ENCODE data around the gene NINJ2.

The NINJ2 gene

DNA sequence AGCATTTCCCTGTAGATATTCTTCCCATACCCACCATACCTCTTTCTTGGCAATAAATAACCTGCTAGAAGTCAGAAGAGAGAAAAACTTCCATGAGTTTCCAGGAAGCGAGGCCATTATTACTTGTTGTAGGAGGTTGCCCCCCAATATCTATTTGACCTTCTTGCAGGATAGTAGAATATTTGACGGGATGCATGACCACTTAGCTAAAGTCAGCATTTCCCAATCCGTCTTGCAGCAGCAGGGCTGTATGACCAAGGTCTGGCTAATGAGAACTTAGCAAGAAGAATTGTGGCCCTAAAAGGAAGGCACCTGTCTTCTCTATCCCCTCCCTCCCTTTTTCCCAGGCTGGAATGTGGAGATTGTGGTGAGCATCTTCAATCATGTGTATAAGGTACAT, 51.5 kb downstream of the NINJ2 start:
- no peak for DNase-seq

DNA sequence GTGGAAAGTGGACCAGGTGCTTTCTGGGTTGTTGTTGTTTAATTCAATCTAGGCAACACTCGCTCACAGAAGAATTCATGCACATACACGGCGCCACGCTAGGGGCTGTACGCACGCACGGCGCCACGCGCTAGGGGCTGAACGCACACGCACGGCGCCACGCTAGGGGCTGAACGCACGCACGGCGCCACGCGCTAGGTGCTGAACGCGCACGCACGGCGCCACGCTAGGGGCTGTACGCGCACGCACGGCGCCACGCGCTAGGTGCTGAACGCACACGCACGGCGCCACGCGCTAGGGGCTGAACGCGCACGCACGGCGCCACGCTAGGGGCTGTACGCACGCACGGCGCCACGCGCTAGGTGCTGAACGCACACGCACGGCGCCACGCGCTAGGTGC, 54.3 kb downstream of the NINJ2 start:
- DNase-seq = no peak

DNA sequence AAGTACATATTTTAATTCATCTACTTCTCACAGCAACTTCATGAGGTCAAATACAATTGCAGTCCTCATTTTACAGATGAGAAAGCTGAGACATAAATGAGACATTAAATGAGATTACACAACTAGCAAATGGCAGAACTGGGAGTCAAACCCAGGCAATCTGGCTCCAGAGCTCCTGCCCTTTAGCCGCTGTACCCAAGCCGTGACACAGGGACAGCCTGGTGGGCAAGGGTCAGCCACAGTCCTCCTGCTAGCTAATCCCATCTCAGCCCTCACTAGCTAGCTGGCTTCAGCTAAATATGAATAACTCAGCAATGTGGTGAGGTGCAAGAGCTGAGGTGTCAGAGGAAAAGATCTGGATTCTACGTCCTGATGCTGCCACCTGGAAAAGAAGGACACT, 54.8 kb downstream of the NINJ2 start:
- no peak for DNase-seq

DNA sequence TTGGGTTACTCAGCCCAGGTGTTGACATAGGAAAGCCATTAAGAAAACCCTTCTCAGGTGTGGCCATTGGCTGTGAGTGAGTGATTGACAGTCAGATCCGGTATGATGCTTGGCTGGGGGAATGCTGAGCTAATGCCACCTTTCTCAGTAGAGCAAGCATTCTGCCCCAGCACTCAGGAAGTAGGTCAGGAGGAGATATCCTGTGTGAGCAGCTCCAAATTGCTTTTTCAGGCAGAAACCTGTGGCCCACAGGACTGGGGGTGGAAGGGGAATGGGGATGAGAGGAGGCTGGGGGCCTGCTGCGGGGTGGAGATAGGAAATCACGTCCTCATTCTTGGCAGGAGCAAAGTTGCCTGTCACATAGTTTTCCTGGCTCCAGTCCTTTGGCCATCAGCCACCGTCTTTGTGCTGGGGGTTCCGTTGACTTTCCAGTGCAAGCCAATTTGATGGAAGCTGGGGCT, 55.7 kb downstream of the NINJ2 start:
- peak; percentile 35 for DNase-seq

DNA sequence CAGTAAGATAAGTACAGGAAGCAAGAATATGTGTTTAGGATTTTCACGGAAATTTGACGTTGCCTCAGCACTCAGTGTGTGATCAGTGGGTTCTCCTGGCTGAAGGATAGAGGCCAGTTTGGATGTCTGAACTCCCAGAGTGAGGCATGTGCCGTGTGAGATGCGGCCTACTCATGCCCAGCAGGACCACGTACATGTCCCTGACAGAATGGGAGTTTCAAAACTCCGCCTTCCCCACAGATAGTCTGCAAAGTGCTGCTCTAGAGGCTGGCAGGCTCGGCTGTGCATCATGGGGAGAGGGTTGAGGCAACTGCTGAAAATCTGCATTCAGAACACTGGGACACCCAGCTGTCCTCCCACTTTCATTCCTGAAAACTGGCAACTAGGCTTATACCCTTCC, 58.3 kb downstream of the NINJ2 start:
- DNase-seq = no peak

DNA sequence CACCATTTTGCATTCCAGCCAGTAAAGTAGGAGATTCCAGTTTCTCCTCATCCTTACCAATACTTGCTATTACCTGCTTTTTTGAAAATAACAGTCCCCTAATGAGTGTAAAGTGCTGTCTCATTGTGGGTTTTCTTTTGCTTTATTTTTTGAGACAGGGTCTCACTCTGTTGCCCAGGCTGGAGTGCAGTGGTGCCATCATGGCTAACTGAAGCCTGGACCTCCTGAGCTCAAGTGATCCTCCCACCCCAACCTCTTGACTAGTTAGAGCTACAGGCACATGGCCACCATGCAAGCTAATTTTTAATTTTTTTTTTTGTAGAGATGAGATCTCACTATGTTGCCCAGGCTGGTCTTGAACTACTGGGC, 60.6 kb downstream of the NINJ2 start:
- DNase-seq = no peak

DNA sequence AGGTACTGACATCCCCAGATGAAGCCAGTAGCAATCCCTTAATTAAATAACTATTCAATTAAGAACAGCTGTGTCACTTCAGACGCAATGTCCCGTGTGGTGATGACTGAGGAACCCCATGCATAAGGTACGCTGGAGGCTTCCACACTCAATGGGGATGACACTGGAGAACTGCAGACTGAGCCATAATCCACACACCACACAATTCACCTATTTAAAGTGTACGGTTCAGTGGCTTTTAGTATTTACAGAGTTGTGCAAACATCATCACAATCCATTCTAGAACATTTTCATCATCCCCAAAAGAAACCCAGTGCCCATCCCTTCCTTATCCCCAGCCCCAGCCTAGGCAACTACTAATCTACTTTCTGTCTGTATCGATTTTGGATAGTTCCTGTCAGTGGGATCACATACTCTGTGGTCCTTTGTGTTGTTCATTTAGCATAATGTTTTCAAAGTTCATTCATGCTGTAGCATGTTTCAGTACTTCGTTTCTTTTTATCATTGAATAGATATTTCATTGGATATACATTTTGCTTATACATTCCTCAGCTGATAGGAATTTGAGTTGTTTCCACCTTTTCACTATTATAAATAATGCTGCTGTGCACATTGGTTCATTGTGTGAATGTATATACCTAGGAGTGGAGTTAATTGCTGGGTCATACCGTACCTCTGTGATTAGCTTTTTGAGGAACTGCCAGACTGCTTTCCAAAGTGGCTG, 61.1 kb downstream of the NINJ2 start:
- no peak for DNase-seq

DNA sequence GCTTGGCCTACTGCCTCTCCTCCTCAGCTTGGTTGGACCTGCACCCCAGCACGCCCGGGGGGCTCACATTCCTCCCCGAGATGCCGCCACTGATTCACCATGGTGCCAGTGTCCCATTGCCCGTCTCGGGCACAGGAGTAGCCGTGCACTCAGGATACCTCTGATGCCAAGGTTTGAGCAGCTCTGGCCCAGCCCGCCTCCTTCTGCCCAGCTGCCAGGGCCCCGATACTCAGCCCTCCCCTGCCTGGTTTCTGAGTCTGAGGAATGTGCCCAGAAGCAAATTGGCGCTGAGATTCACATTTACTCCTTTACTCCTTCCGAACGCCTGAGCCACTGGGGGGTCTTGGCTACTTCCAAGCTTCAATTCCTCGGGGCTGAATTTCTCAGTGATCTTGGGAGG, 63.5 kb downstream of the NINJ2 start:
- no peak for DNase-seq

DNA sequence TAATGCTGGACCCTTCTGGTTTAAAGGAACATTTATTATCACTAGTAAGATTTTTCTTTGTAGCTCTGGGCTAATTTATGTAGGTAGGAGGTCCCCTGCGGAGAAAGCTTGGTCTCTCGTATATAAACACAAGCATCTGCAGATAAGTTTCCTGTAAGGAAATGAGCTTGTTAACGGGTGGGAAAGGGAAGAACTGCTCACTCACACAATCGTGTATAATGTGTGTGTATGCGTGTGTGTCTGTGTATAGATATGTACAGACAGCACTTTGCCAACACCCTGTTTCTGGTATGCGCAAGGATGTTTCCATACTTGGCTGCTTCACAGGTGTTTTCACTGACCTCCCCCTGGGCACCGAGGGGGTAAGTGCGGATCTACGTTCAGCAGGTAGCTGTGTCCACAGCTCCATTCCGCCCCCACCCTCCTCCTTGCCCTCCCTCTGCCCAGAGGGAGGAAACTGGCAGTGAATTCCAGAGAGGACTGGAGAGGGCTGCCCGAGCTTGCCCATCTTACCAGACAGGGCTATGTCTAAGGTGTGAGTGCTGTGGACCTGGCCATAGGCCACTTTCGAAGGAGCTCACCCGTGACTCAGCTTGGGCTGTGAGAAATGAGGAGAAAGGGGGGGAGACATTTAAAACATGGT, 65.2 kb downstream of the NINJ2 start:
- no peak for DNase-seq

DNA sequence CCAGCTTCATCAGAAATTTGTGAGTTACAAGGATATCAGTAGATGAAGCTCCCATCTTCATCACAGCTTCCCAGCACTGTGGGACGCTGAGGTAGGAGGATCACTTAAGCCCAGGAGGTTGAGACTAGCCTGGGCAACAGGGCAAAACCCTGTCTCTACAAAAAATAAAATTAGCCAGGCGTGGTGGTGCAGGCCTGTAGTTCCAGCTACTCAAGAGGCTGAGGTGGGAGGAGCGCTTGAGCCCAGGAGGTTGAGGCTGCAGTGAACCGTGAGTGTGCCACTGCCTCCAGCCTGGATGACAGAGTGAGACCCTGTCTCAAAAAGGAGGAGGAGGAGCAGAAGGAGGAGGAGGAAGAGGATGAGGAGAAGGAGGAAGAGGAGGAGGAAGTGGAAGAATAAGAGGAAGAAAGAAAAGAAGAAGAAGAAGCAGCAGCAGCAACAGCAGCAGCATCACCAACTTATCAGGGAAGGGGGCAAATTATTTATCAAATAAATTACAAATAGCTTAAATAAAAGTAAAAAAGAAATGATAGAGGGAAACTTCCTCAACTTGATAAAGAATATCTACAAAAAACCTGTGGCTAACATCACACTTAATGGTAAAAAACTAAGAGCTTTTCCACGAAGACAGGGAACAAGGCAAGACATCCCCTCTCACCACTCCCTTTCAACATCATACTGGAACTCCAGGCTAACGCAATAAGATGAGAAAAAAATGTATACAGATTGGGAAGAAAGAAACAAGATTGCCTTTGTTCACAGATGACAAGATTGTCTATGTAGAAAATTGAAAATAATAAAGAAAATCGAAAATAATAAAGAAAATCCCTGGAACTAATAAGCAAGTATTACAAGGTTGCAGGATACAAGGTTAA, 69.6 kb downstream of the NINJ2 start:
- no peak for DNase-seq

DNA sequence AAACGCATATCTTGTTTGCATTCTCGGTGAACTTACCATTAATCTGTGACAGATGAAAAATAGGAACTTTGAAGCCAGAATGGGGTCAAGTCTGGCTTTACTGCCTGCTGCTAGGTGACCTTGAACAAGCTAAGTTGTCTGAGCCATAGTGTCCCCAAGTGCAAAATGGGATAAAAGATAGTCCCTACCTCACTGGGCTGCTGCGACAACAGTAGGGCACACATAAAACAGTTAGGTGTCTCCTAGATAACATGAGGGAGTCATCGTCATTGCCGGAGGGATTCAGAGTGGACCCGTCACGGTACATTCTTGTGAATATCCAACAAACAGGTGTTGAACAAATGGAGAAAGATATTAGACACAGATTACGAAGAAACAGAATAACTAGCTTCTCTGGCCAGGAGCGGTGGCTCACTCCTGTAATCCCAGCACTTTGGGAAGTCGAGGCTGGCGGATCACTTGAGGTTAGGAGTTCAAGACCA, 71.2 kb downstream of the NINJ2 start:
- DNase-seq = no peak

DNA sequence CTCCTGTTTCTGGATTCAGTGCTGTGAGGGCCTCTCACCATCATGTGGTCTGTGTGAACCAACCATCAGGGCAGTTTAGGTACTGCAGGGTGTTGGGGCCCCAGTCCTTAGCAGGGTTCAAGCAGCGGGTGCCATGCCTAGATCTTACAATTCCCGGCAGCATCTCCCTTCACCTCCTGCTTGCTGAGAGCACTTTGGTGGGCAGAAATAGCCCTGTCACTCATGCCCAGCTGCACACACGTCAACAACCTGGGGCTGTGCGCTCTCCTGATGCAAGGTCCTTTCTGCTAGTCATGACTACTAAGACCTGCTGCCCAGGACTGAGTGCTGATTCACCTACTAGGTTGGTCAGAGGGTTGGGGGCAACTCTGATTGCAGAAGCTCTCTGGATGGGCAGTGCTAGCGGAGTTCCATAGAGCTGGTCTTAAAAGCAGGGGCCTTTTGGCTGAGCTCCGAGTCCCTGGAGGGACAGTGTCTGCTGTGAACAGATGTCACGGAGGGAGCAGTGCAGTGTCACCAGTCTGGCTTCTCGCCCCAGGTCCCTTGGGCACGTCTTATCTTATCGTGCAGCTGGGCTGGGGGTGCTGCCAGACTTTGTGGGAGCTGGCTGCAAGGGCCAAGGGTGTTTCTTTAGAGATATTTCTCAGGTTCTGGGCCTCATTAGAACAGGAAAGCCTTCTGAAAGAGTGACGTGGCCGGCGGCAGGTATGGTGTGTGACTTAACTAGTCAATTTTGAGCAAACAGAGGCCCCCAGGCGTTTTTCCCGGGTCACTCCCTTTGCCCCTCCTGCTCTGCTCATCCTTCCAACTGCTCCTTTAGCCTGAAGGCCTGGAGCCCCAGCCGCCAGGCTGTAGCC, 71.8 kb downstream of the NINJ2 start:
- DNase-seq = no peak

DNA sequence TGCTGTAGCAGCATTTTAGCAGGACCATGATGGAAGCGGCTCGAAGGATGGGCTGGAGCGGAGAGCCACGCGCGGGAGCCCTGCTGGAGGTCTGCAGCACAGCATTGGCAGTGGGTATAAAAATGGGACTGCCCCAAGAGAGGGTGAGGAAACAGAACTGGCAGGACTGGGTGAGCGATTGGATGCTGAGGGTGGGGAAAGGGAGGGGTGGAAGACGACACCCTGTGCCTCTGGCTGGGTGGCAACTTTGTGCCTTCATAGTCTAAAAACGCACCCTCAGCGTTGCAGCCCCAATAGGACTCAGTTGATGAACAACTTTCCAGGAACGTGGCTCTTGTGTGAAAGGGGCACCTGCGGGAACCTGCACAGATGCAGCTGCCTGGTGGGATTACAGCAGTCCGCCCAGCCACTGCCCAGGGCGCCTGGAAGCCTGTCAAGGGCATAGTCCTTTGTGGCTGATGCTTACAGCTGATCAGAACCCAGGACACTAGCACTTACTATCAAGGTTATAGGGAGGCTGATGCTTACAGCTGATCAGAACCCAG, 73.0 kb downstream of the NINJ2 start:
- DNase-seq = no peak

DNA sequence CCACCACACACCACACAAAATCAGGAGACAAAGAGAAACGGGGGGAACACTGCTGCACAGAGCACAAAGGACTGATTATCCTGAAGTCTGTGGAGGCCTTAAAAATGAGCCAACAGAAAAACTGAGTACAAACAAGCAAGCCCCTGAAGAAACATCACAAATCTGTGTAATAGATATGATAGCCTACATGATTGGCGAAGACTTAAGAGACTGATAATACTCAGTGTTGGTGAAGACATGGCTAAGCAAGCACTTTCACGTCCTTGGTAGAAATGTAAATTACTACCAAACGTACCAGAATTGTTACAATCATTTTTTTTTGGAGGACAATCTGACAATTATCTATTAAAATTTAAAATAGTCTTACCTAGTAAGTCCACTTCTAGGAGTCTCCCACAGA, 74.6 kb downstream of the NINJ2 start:
- DNase-seq = no peak

DNA sequence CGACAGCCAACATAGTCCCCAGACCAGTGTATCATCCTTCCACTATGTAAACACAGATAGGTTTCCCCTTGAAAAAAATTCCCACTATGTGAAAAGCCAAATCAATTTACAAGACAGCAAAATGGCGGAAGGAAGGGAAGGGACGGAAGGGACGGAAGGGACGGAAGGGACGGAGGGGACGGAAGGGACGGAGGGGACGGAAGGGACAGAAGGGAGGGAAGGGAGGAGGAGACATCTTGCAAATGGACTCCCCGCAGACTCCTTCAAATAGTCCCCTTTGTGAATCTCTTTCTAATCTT, 75.3 kb downstream of the NINJ2 start:
- DNase-seq = no peak

DNA sequence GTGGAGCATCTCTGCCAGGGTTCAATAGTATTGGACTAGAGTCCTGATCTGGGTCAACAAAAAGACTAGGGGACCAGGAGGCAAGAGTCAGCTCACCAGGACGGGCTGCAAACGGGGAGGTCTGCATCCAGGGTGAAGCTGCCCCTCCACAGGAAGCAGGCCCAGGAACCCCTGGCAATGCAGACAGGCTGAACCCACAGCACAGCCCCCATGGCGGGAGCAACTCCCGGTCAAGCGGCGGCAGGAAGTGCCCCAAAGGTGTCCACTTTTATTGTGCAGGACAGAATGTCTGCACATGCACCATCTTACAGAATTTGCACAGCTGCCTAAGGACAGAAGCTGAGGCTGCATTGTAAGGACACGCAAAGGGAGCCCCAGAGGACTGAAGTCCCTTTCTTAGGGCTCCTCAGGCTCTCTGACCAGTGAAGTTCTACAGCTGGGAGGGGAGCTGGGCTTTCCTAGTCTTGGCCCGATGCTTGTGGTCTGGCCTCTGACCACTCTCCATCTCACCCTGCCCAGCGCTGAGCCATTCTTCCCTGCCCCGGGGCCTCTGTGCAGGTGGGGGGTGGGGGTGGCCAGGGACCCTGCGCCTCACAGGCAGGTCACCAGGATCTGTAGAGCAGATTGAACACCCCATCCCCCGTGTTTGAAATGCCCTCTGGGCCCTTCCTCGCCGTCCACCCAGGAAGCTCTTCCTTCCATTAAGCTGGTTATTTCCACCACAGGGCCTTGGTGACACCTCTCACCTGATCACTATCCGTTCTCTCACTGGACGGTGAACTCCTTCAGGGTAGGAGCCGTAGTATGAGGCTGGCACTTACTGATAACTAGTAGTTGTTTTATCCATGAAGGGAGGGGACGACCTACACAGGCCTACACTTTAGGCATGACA, 75.9 kb downstream of the NINJ2 start:
- no peak for DNase-seq

DNA sequence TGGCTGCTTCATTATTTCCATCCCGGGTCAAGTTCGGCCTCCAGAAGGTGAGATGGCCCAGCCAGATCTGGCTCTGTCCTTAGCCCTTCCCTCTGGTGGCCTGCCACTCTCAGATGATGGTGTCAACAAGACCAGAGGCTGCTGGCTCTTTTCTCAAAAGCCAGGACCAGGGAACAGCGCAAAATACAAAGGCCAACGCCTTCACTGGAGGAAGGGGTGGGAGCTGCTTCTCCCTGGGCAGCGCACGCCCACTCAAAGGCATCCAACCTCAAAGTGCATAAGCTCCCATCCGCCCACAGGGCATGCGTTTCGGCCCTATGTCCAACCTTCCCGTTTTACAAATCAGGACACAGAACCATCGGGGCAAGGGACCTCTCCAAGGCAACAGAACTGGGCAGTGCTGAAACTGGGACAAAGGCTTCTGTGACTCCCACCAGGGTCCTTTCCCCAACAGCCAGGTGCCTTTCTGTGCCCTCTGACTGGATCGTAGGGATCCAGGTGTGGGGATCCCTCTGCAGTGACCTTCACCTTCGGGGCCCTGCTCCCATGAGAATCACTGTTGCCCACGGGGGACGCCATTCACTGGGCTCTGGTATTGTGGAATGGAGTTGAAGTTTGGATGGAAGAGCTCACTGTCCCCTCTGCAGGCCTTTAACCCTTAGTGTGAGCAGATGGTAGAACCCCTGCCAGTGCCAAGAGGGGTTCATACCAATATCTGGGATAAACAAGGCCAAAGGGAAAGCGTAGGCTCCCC, 76.8 kb downstream of the NINJ2 start:
- no peak for DNase-seq

DNA sequence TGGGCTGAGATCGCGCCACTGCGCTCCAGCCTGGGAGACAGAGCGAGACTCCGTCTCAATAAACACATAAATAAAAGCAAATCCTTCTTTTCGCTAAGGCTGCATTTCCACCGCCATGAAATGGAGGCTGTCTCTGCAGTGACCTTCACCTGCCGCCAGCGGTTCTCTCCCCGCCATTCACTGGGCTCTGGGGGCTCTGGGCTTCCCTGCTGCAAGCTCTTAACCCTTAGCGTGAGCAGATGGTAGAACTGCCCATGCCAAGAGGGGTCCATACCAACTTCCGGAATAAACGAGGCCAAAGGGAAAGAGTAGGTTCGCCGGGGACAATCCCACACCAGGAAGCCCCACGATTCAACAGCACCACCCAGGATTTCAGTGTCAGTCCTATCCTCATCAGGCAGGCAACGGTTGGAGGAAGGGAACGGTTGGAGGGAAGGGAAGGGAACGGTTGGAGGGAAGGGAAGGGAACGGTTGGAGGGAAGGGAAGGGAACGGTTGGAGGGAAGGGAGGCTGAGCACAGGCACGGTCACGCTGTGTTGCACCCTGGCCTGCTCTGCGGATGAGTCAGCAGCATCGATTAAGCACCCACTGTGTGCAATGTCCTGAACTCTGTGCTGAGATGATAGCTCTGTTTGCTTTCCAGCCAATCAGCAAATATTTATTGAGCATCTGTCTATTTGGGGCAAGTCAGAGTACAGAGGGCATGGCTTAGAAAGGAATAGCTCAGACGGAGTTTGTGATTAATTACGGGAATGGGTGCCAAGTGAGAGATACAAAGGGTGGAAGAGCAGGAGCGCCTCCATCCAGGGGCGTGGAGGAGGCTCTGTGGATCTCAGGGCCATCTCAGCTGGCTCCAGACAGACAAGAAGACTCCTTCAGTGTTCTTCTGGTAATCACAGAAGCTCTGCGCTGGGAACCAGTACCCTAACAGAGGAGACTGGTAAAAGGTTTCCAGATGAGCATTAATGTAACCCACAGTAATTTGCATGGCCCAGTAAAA, 77.9 kb downstream of the NINJ2 start:
- no peak for DNase-seq

DNA sequence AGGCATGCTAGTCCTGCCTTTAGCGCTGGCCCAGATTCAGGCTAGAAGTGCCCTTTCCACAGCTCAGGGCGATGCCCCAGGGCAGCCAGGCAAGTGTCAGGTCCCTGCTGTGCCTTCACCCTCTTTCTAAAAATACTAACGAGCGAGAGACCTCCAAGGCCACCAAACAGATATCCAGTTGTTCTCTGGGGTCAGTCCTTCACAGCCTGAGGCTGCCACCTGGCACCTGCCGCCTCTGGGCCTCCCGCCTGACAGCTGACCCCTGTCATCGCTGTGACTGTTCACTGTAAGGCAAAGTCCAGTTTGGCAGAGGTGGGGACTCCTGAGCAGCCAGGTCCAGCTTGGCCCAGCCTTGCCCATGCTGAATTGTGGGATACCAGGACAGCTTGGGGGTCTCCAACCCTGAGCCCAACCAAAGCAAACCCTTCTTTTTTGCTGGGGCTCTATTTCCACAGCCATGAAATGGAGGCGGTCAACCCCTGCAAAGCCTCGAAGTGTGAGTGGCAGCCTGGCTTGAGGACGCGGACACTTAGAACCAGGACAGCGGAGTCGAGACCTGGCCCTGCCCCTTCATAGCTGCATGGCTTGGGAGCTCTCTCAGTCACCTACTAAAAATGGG, 79.9 kb downstream of the NINJ2 start:
- no peak for DNase-seq

Measured in activated CD4-positive, alpha-beta T cell treated with anti-CD3 and anti-CD28 coated beads, Interleukin-2, amount 50 U/mL, for 16 hours (primary cell).